ACC112 (cell line): ENCODE results near the gene MACIR.
A peak's percentile ranks its signal among the peaks of the same experiment; 100 is the strongest.

Experiments
- H2AFZ ChIP-seq: fragments of 200-600 bp; sonication (generic); one replicate; pipeline ENCODE4 v1.6.0; 2017; ENCODE audit warnings: antibody characterized with exemption, low read length; ENCODE audit not compliant: unreplicated experiment
- H3K27ac ChIP-seq: fragments of 200-600 bp; sonication (generic); 2 replicates; pipeline ENCODE4 v1.5.1; 2014; ENCODE audit warnings: low read depth, mild to moderate bottlenecking, antibody characterized with exemption, low read length, moderate library complexity
- H3K27me3 ChIP-seq: fragments of 200-600 bp; sonication (generic); 2 replicates; pipeline ENCODE4 v1.6.1; 2014; ENCODE audit warnings: mild to moderate bottlenecking, antibody characterized with exemption, low read length, moderate library complexity, mixed read lengths; ENCODE audit not compliant: insufficient read depth
- H3K36me3 ChIP-seq: fragments of 200-600 bp; sonication (generic); 2 replicates; pipeline ENCODE4 v1.6.1; 2016; ENCODE audit warnings: mild to moderate bottlenecking, antibody characterized with exemption, low read length, moderate library complexity, mixed read lengths; ENCODE audit not compliant: insufficient read depth
- H3K4me1 ChIP-seq: fragments of 200-600 bp; sonication (generic); one replicate; pipeline ENCODE4 v1.6.1; 2016; ENCODE audit warnings: low read length, mixed read lengths; ENCODE audit not compliant: insufficient read depth, unreplicated experiment, control insufficient read depth
- H3K4me3 ChIP-seq: fragments of 200-600 bp; sonication (generic); 2 replicates; pipeline ENCODE4 v1.5.1; 2014; ENCODE audit warnings: mild to moderate bottlenecking, low read depth, low read length
- H3K79me2 ChIP-seq: fragments of 200-600 bp; sonication (generic); one replicate; pipeline ENCODE4 v1.6.0; 2016; ENCODE audit warnings: low read length; ENCODE audit not compliant: control insufficient read depth, unreplicated experiment, insufficient read depth

Gene MACIR

GRCh38 chr5:103247118-103247517 lies 11.4 kb upstream of the MACIR start:
- H3K27ac ChIP-seq = no peak overlapping the region
- H3K79me2 ChIP-seq = no peaks in the 10 kb centered on the region
- H3K4me1 ChIP-seq = no peaks in the 10 kb centered on the region
- no peak overlapping the region for H2AFZ ChIP-seq
- no peak overlapping the region for H3K4me3 ChIP-seq
- H3K36me3 ChIP-seq = no peaks in the 10 kb centered on the region
- H3K27me3 ChIP-seq = no peaks in the 10 kb centered on the region

DNA sequence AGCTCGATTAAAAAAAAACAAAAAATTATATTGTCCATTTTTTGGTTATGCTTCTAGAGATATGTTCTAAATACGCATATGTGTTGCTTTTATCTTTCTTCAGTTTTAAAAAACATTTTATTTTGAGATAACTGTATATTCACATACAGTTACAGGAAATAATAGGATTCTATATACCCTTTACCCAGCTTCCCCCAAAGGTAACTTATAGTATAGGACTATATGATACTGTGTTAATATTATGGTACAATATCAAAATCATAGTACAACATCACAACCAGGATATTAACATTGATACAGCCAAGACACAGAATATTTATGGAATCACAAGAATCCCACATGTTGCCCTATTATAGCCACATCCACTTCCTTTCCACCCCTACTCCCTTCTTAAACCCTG lies 9.5 kb upstream of the MACIR start:
- H3K27ac ChIP-seq = no peak overlapping the region
- H3K4me1 ChIP-seq = no peaks in the 10 kb centered on the region
- H2AFZ ChIP-seq = no peak overlapping the region
- no peaks in the 10 kb centered on the region for H3K36me3 ChIP-seq
- no peak overlapping the region for H3K4me3 ChIP-seq
- H3K27me3 ChIP-seq = no peaks in the 10 kb centered on the region
- H3K79me2 ChIP-seq = no peaks in the 10 kb centered on the region

GRCh38 chr5:103254921-103255320 lies 3.6 kb upstream of the MACIR start:
- Histone ChIP-seq H2AFZ (no peak overlapping the region), H3K4me3 (no peak overlapping the region), H3K27me3 (no peaks in the 10 kb centered on the region), H3K36me3 (no peaks in the 10 kb centered on the region), H3K79me2 (peaks cover 13% of the 10 kb centered on the region), H3K27ac (no peak overlapping the region), H3K4me1 (peaks cover 5% of the 10 kb centered on the region)

GRCh38 chr5:103255691-103256090 lies 2.9 kb upstream of the MACIR start:
- H3K4me1 ChIP-seq = peaks cover 6% of the 10 kb centered on the region
- H3K4me3 ChIP-seq = no peak overlapping the region
- H2AFZ ChIP-seq = no peak overlapping the region
- no peak overlapping the region for H3K27ac ChIP-seq
- peaks cover 20% of the 10 kb centered on the region for H3K79me2 ChIP-seq
- H3K27me3 ChIP-seq = no peaks in the 10 kb centered on the region
- no peaks in the 10 kb centered on the region for H3K36me3 ChIP-seq

- no peak overlapping the region for H3K27ac ChIP-seq
- H3K79me2 ChIP-seq = peaks cover 24% of the 10 kb centered on the region
These were observed 2.4 kb upstream of the MACIR start for GRCh38 chr5:103256178-103256577.

GRCh38 chr5:103258957-103259704 lies 568 bp downstream of the MACIR start:
- no peaks in the 10 kb centered on the region for H3K27me3 ChIP-seq
- H3K27ac ChIP-seq = peak overlapping the region; percentile 57; the same call in 1 of the 2 replicates
- peaks cover 30% of the 10 kb centered on the region for H3K4me1 ChIP-seq
- H2AFZ ChIP-seq = peak overlapping the region; percentile 86
- peaks cover 54% of the 10 kb centered on the region for H3K79me2 ChIP-seq
- peak overlapping the region; percentile 94 for H3K4me3 ChIP-seq
- no peaks in the 10 kb centered on the region for H3K36me3 ChIP-seq

More at GRCh38 chr5:103256178-103256577, 2.4 kb upstream of the MACIR start:
- Histone ChIP-seq H2AFZ (no peak overlapping the region), H3K4me3 (no peak overlapping the region), H3K4me1 (peaks cover 11% of the 10 kb centered on the region), H3K36me3 (no peaks in the 10 kb centered on the region), H3K27me3 (no peaks in the 10 kb centered on the region)

DNA sequence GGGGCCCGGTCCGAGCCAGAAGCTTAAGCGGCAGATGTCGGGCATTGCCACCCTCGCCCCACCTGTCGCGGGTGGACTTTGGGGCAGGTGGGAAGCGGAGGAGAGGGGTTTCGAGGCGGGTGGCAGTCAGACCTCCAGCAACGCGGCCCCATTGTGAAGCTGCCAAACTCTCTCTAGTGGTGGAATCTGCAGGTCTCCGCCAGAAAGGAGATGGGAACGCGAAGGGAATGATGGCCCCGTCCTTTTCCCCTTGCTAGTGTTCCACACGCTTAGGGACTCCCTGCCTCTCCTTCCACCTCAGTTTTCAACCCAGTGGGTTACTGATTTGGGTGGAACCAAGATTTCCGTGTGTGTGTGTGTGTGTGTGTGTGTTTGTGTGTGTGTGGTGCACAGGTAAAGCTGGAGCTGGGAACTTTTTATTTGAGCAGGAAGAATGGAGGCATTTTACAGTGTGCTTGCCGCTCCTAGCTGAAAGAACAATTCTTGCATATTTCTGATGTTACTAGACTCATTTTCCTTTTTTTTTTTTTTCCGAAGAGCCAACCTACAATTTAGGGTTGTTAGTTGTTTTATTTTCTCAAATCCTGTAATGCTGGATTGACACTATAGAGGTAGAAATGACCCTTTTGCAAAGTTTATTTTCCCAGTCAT lies 1.3 kb downstream of the MACIR start:
- Histone ChIP-seq H3K4me3 (peak overlapping the region; percentile 94), H3K27ac (no peak overlapping the region), H3K36me3 (no peaks in the 10 kb centered on the region), H3K4me1 (peaks cover 30% of the 10 kb centered on the region), H3K79me2 (peaks cover 61% of the 10 kb centered on the region), H2AFZ (peak overlapping the region; percentile 8), H3K27me3 (no peaks in the 10 kb centered on the region)

GRCh38 chr5:103260951-103261350 lies 2.4 kb downstream of the MACIR start:
- Histone ChIP-seq H3K4me1 (peaks cover 30% of the 10 kb centered on the region), H3K36me3 (no peaks in the 10 kb centered on the region), H3K27me3 (no peaks in the 10 kb centered on the region), H2AFZ (no peak overlapping the region), H3K79me2 (peaks cover 72% of the 10 kb centered on the region), H3K4me3 (peak overlapping the region; percentile 94), H3K27ac (no peak overlapping the region)

DNA sequence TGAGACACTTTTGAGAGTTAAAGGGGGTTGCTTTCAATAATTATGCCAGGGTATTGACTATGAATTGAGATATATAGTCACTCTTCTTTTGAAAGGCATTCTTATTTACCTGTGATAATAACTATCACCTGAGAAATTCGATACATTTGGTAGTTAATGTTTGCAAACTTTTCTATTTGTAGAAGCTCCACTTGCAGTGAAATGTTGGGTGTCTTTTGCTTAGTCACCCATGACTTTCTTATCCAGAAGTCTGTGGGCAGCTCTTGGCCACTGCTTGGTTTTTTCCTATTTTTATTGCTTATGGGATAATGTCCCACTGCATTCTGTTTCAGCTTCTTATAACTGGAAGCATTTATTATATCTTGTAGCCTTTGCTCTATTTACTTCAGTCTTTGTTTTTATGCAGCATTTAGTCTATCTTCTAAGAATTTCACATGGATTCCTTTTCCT lies 3.9 kb downstream of the MACIR start:
- H3K27me3 ChIP-seq = no peaks in the 10 kb centered on the region
- peaks cover 30% of the 10 kb centered on the region for H3K4me1 ChIP-seq
- H3K79me2 ChIP-seq = peaks cover 78% of the 10 kb centered on the region
- H3K36me3 ChIP-seq = 0 out of 2 replicates have a peak, but pooled peaks cover 2% of the 10 kb centered on the region
- H2AFZ ChIP-seq = no peak overlapping the region
- 0 out of 2 replicates have a peak overlapping the region, but pooled peaks have one; percentile 7 for H3K4me3 ChIP-seq
- no peak overlapping the region for H3K27ac ChIP-seq

- Histone ChIP-seq H3K27ac (no peak overlapping the region), H3K79me2 (peaks cover 82% of the 10 kb centered on the region)
These were observed 4.5 kb downstream of the MACIR start for GRCh38 chr5:103263054-103263453.

More at GRCh38 chr5:103263054-103263453, 4.5 kb downstream of the MACIR start:
- H3K27me3 ChIP-seq = no peaks in the 10 kb centered on the region
- H3K4me3 ChIP-seq = 0 out of 2 replicates have a peak overlapping the region, but pooled peaks have one; percentile 7
- H3K36me3 ChIP-seq = 0 out of 2 replicates have a peak, but pooled peaks cover 6% of the 10 kb centered on the region
- no peak overlapping the region for H2AFZ ChIP-seq
- peaks cover 26% of the 10 kb centered on the region for H3K4me1 ChIP-seq
